GM12865 (cell line): Measurements from ENCODE around the gene ZNF664.

Experiments used
- DNase-seq: peaks from one replicate; pipeline ENCODE4 v3.0.0; 2010; ENCODE audit warnings: low read depth
- H3K4me3 ChIP-seq: 2 replicates; pipeline ENCODE4 v1.5.1; 2011; ENCODE audit warnings: mild to moderate bottlenecking, low read depth, low read length, control low read depth
- CTCF ChIP-seq: IDR thresholded peaks from 2 replicates; pipeline ENCODE4 v1.5.1; 2011; ENCODE audit warnings: low read length, control low read depth, low read depth, inconsistent platforms; ENCODE audit not compliant: insufficient read depth; ENCODE audit errors: missing control alignments

ZNF664 gene

GRCh38 chr12:124036657-124037109, 63.7 kb downstream of the ZNF664 start:
- no peak overlapping the region for H3K4me3 ChIP-seq
- peak; percentile 75 for TF ChIP-seq CTCF
- DNase-seq: peak; percentile 43

- no peak overlapping the region for H3K4me3 ChIP-seq
- no peak for TF ChIP-seq CTCF
- DNase-seq: no peak
Observed at GRCh38 chr12:124037331-124037730, 64.3 kb downstream of the ZNF664 start.

- DNase-seq: no peak
- no peak for TF ChIP-seq CTCF
- H3K4me3 ChIP-seq: no peak overlapping the region
Observed at GRCh38 chr12:124039276-124039675, 66.3 kb downstream of the ZNF664 start.

GRCh38 chr12:124040291-124040690, 67.3 kb downstream of the ZNF664 start:
- H3K4me3 ChIP-seq: no peak overlapping the region
- DNase-seq: no peak
- no peak for TF ChIP-seq CTCF

- TF ChIP-seq CTCF: no peak
- H3K4me3 ChIP-seq: no peak overlapping the region
- no peak for DNase-seq
Observed at GRCh38 chr12:124040737-124041136, 67.7 kb downstream of the ZNF664 start.

GRCh38 chr12:124041907-124042306, 68.9 kb downstream of the ZNF664 start:
- DNase-seq: no peak

More at GRCh38 chr12:124041907-124042306, 68.9 kb downstream of the ZNF664 start:
- no peak overlapping the region for H3K4me3 ChIP-seq
- no peak for TF ChIP-seq CTCF
